K562 (cell line): ENCODE results near the gene ATXN1. TPM values are rescaled to one million over a fixed set of nuclear protein-coding genes. Genes with fewer than 3 reads are reported as not detected.
A peak's percentile ranks its signal among the peaks of the same experiment; 100 is the strongest.

Source experiments
- BACH1 ChIP-seq: fragments of 200-800 bp; sonication (Bioruptor generic); IDR thresholded peaks from 2 replicates; pipeline ENCODE4 v1.6.1; 2016; ENCODE audit warnings: missing genetic modification characterization, missing compliant biosample characterization
- BCLAF1 ChIP-seq, 2 experiments: fragments of 450-650 bp in 1 of 2; IDR thresholded peaks; 2 replicates each; pipeline ENCODE4 v1.6.1; 2011 to 2017; ENCODE audit warnings: low read depth in 2 of 2, antibody characterized with exemption in 1 of 2, borderline replicate concordance in 1 of 2, low read length in 1 of 2, mild to moderate bottlenecking in 1 of 2, mixed read lengths in 1 of 2; ENCODE audit not compliant: control insufficient read depth in 1 of 2
- CBFA2T2 ChIP-seq: fragments of 450-650 bp; conservative IDR thresholded peaks from 2 replicates; pipeline ENCODE4 v1.6.1; 2017; ENCODE audit warnings: mild to moderate bottlenecking
- DACH1 ChIP-seq: fragments of 450-650 bp; IDR thresholded peaks from 2 replicates; pipeline ENCODE4 v1.6.1; 2018; ENCODE audit not compliant: partially characterized antibody
- EP400 ChIP-seq: fragments of 450-650 bp; IDR thresholded peaks from 2 replicates; pipeline ENCODE4 v1.6.1; 2017; ENCODE audit warnings: antibody characterized with exemption, mild to moderate bottlenecking, moderate library complexity
- FOXA3 ChIP-seq, 2 experiments: fragments of 450-650 bp in 1 of 2; sonication (generic) in 1 of 2; formaldehyde crosslinking; IDR thresholded peaks in 1 of 2; conservative IDR thresholded peaks in 1 of 2; 2 replicates each; pipeline versions ENCODE4 v1.4.0 to v1.8.0; 2020 to 2022; ENCODE audit warnings: mild to moderate bottlenecking in 2 of 2, missing genetic modification reagents in 1 of 2
- GATAD2A ChIP-seq: fragments of 450-650 bp; IDR thresholded peaks from 2 replicates; pipeline ENCODE4 v1.6.1; 2017
- HNRNPLL ChIP-seq: fragments of 200-400 bp; formaldehyde crosslinking; IDR thresholded peaks from 2 replicates; pipeline ENCODE4 v1.6.1; 2017; ENCODE audit warnings: low read length, low read depth, mild to moderate bottlenecking; ENCODE audit not compliant: poor library complexity, severe bottlenecking
- KLF6 ChIP-seq: fragments of 250-450 bp; sonication (Bioruptor Pico); IDR thresholded peaks from 2 replicates; pipeline ENCODE4 v1.4.0; 2020; ENCODE audit warnings: mild to moderate bottlenecking, moderate library complexity, borderline replicate concordance
- NR2C1 ChIP-seq, 2 experiments: fragments of 450-650 bp; IDR thresholded peaks; 2 replicates each; pipeline ENCODE4 v1.6.1; 2017; ENCODE audit warnings: mild to moderate bottlenecking in 2 of 2, antibody characterized with exemption in 1 of 2, inconsistent platforms in 1 of 2, missing compliant biosample characterization in 1 of 2, missing genetic modification characterization in 1 of 2
- SIN3B ChIP-seq: fragments of 450-650 bp; IDR thresholded peaks from 2 replicates; pipeline ENCODE4 v1.6.1; 2017; ENCODE audit warnings: low read depth, mild to moderate bottlenecking, moderate library complexity
- SOX6 ChIP-seq: fragments of 450-650 bp; IDR thresholded peaks from 2 replicates; pipeline ENCODE4 v1.6.1; 2014; ENCODE audit warnings: mild to moderate bottlenecking
- TOE1 ChIP-seq, 2 experiments: fragments of 450-650 bp in 1 of 2; sonication (generic) in 1 of 2; formaldehyde crosslinking in 1 of 2; IDR thresholded peaks; 2 replicates each; pipeline versions ENCODE4 v1.7.1 to v1.8.0; 2016 to 2022; ENCODE audit warnings: borderline replicate concordance in 2 of 2, mild to moderate bottlenecking in 2 of 2, antibody characterized with exemption in 1 of 2, inconsistent platforms in 1 of 2, low read depth in 1 of 2, missing genetic modification reagents in 1 of 2, moderate library complexity in 1 of 2
- U2AF2 ChIP-seq: fragments of 200-400 bp; formaldehyde crosslinking; optimal IDR thresholded peaks from 2 replicates; pipeline ENCODE3; 2017; ENCODE audit warnings: low read depth, mild to moderate bottlenecking, low read length
- USF2 ChIP-seq: sonication (generic); formaldehyde crosslinking; IDR thresholded peaks from 2 replicates; pipeline ENCODE4 v1.5.0; 2020; ENCODE audit warnings: missing genetic modification reagents
- ZNF354B ChIP-seq: fragments of 250-450 bp; sonication (Bioruptor Pico); IDR thresholded peaks from 2 replicates; pipeline ENCODE4 v1.4.0; 2020
- ZNF592 ChIP-seq: fragments of 450-650 bp; IDR thresholded peaks from 2 replicates; pipeline ENCODE4 v1.6.1; 2017; ENCODE audit warnings: antibody characterized with exemption, mild to moderate bottlenecking
- polyA plus RNA-seq, 8 experiments: library from polyadenylated mRNA; depleted of rRNA in 4 of 8; stranded (reverse) in 5 of 8; unstranded in 3 of 8; fragments of >200 nt; fragmentation: Nextera tagmentation in 2 of 8; fragmentation: Illumina TruSeq in 1 of 8; extraction: Ambion mirVana in 2 of 8; extraction: Trizol in 1 of 8; gene quantifications; 2 replicates each; pipeline versions ENCODE4 v1.2.1 to v1.2.3, GENCODE V29; 2011 to 2014; ENCODE audit warnings: inconsistent platforms in 1 of 8, missing spikeins in 1 of 8
- total RNA-seq, 7 experiments: library from RNA; depleted of rRNA in 6 of 7; stranded (reverse); fragments of >200 nt in 6 of 7; fragmentation: Illumina TruSeq in 2 of 7; extraction: Trizol in 2 of 7; gene quantifications; 2 replicates each; pipeline versions ENCODE4 v1.2.1 to v1.2.3, GENCODE V29; 2011 to 2021; ENCODE audit warnings: low replicate concordance in 1 of 7

The ATXN1 gene
- total and polyA plus RNA-seq, 9 of the 15 experiments (the other 6 are each of a cell fraction or from before 2014, with no cell fraction given): under 0.01 to 1.2 (median 0.58) TPM

- TF ChIP-seq ZNF592 (peak; percentile 37; the same call in 1 of the 2 replicates), USF2 (CRISPR knock-in tag) (peak; percentile 49; the same call in 1 of the 2 replicates), GATAD2A (no peak), CBFA2T2 (peak; percentile 13; the same call in 1 of the 2 replicates), ZNF354B (CRISPR knock-in tag) (no peak), NR2C1 (IDR thresholded peaks at IDR 0.05) (no peak), NR2C1 (tag; IDR thresholded peaks at IDR 0.05) (peak; percentile 76), KLF6 (CRISPR knock-in tag) (0 out of 2 replicates have a peak, but pooled peaks have one; percentile 0), BACH1 (tag) (peak; percentile 73; the same call in 1 of the 2 replicates), U2AF2 (no peak), EP400 (0 out of 2 replicates have a peak, but pooled peaks have one; percentile 37), HNRNPLL (no peak), FOXA3 (CRISPR knock-in tag; conservative IDR thresholded peaks at IDR 0.05 in 1 of 2, IDR thresholded peaks at IDR 0.05 in 1 of 2) (0 out of 4 replicates have a peak, but pooled peaks of 1 of the 2 experiments have one; percentile 56), DACH1 (peak; percentile 39), TOE1 (IDR thresholded peaks at IDR 0.05; ENCODE audit: borderline replicate concordance) (peak; percentile 42; the same call in 1 of the 2 replicates), TOE1 (CRISPR knock-in tag; IDR thresholded peaks at IDR 0.05; ENCODE audit: borderline replicate concordance, low read depth) (no peak), SOX6 (peak; percentile 72; the same call in 1 of the 2 replicates), BCLAF1 (IDR thresholded peaks at IDR 0.05; ENCODE audit: borderline replicate concordance in 1 of 2, control insufficient read depth in 1 of 2, low read depth in 2 of 2, low read length in 1 of 2) (no peak), SIN3B (no peak)
These were observed 415.6 kb downstream of the ATXN1 start (continued) for GRCh38 chr6:16345449-16346330.
